GM12874 (cell line): ENCODE measurements around the gene LRRC28.

Source experiments
- CTCF ChIP-seq: IDR thresholded peaks from 2 replicates; pipeline ENCODE4 v1.5.1; 2011; ENCODE audit warnings: low read depth, mild to moderate bottlenecking, control low read depth, low read length, moderate library complexity; ENCODE audit not compliant: insufficient read depth

The LRRC28 gene

GRCh38 chr15:99213187-99213811, 38.0 kb upstream of the LRRC28 start:
- peak; percentile 73 for TF ChIP-seq CTCF

GRCh38 chr15:99224372-99225214, 26.7 kb upstream of the LRRC28 start:
- no peak for TF ChIP-seq CTCF

- no peak for TF ChIP-seq CTCF
Observed at GRCh38 chr15:99226802-99227201, 24.5 kb upstream of the LRRC28 start.

DNA sequence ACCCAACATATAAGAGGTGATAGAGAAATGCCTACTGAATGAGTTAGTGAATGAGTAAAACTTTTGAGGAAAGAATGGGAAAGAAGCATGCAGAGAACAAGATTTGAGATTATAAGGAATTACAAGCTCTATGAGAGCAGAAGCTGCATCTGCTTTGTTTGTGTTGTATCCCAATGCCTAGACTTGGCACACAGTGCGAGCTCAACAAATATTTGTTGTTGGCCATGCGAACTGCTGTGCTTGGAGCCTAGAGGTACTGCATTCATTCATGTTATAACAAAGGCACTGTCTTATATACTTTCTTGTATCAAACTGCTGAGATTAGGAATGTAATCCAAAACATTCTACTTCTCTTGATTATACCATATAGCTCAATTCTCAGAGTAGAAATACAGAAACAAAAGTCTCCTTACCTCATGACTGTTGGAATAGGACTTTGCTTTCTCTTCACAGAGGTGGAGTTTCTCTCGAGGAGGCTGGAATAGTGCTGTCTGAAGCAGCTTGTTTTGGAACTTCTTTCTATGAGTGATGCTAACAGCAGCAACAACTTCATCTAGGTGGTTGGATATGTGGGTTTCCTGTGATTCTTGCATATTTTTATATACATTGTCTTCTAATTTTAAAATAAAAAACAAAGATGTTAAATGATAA, 23.0 kb upstream of the LRRC28 start:
- TF ChIP-seq CTCF = no peak

DNA sequence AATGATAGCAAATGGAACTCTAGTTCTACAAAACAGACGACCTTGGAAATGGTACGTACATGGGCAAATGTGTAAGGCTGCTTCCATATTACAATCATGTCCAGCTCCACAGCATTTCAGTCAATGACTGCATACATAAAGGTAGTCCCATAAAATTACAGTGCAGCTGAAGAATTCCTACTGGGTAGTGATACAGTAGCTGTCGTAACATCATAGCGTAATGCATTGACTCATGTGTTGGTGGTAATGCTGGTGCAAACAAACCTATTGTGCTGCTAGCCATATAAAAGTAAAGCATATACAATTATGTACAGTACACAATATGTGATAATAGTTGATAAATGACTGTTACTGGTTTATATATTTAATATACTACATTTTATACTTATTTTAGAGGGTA, 20.4 kb upstream of the LRRC28 start:
- TF ChIP-seq CTCF = no peak

GRCh38 chr15:99232740-99233139, 18.5 kb upstream of the LRRC28 start:
- TF ChIP-seq CTCF = no peak

DNA sequence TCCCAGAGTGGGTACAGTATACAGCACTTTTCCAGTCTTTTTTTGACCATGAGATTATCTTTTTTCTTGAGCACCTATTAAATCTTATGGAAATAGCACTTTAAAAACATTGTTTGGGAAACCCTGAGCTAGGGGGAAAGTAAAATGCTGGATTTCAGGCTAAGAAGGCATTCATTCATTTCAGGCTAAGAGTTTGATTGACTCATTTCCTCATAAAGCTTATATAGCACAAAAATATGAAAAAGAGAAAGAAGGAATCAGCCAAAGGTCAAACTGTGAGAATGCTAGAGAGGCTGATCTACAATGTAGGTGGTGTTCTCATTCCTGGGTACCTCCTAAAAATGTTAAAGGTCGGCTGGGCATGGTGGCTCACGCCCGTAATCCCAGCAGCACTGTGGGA, 12.4 kb upstream of the LRRC28 start:
- no peak for TF ChIP-seq CTCF
